ENCODE data around the gene DNAJB7. TPM values are rescaled to one million over a fixed set of nuclear protein-coding genes. Genes with fewer than 3 reads are reported as not detected.
"Not testable (repeated sequence)": the region's sequence is repeated elsewhere in the genome, so short reads cannot be mapped to it uniquely, and the experiment has no call there.

DNAJB7 gene
- under 1 TPM; 0.19 to 0.91 (median 0.32) TPM for polyA plus RNA-seq (ENCODE audit: insufficient read length in 10 of 10)
- long read RNA-seq, donor 1, partial matches to known transcripts = 0 of 2 reads
- long read RNA-seq, donor 1, other reads (novel, unspliced or antisense) = 0 of 2 reads
- long read RNA-seq, donor 2, partial matches to known transcripts = 0 of 3 reads
- long read RNA-seq, donor 2, other reads (novel, unspliced or antisense) = 0 of 3 reads
- long read RNA-seq, donor 3 = 0 reads
- long read RNA-seq, donor 4, partial matches to known transcripts = 0 of 2 reads
- long read RNA-seq, donor 4, other reads (novel, unspliced or antisense) = 0 of 2 reads
- long read RNA-seq, donor 5, transcript DNAJB7-201 (1 exons, 2,578 nt) = major isoform, 5 of 5 reads
- long read RNA-seq, donor 5, partial matches to known transcripts = 0 of 5 reads
- long read RNA-seq, donor 5, other reads (novel, unspliced or antisense) = 0 of 5 reads
- long read RNA-seq, donor 6, partial matches to known transcripts = 0 of 1 reads
- long read RNA-seq, donor 6, other reads (novel, unspliced or antisense) = 0 of 1 reads
- long read RNA-seq, donor 7, transcript DNAJB7-201 (1 exons, 2,578 nt) = major isoform, 5 of 5 reads
- long read RNA-seq, donor 7, partial matches to known transcripts = 0 of 5 reads
- long read RNA-seq, donor 7, other reads (novel, unspliced or antisense) = 0 of 5 reads
- long read RNA-seq, donor 8, partial matches to known transcripts = 0 of 4 reads
- long read RNA-seq, donor 8, other reads (novel, unspliced or antisense) = 0 of 4 reads
- long read RNA-seq, donor 9, partial matches to known transcripts = 0 of 2 reads
- long read RNA-seq, donor 9, other reads (novel, unspliced or antisense) = 0 of 2 reads

DNA sequence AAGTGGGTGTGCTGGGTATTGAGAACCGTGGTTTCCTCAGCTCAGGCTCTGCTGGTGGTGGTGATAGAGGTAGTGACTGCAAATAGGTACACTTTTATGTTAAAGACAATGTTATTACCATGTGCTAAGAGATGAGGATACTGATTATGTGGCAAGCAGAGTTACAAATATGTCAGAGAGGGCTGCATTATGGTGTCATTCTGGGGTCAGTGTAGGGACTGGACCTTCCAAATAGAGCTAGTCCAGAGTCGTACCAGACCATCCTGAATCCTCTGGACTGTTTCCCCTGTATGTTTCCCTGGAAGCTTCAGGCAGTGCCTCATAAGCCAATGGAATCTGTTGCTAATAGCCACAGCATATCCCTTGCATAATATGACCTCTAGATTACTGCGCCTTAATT, at the start of gene DNAJB7:
TSS of gene DNAJB7 (minus strand) at position 101 of the 400 bp plus-strand sequence. CDS start 119 bp downstream, outside the sequence.
- DNase-seq = no peak

DNA sequence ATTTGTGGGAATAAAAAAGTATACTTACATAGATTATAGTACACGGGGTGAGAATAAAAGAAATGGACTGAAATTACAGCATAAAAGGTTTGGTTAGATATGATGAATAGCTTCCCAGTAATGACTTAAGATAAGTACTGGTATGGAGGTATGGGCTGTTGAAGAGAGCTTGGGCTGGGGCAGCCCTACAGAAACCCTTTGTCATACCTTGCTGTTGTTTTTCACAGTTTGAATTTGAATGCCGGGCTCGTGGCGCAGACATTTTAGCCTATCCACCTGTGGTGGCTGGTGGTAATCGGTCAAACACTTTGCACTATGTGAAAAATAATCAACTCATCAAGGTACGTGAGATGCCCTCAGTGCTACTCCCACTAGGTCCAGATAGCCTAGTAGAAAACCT, 47.0 kb upstream of the DNAJB7 start:
- no peak for DNase-seq

DNA sequence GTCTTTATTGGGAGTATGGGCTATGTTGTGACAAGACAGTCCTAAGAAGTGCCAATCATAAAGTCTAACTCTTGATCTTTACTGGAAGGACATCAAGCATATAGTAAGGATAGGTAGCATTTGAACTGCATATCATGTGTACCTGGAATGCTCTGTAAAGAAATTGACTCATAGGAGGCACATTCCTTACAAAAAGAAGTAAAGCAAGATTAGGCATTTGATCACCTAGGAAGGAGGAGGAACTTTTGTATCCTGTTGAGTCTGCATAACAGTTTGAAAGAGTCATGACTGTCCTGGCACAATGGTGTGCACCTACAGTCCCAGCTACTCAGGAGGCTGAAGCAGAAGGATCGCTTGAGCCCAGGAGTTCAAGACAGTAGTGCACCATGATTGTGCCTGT, 42.2 kb upstream of the DNAJB7 start:
- no peak for DNase-seq

GRCh38 chr22:40898850-40899357, 37.0 kb upstream of the DNAJB7 start:
- peak; percentile 36 to 60 (median 45) for DNase-seq

- no peak for DNase-seq
Measured at GRCh38 chr22:40894417-40894816, 32.5 kb upstream of the DNAJB7 start.

DNA sequence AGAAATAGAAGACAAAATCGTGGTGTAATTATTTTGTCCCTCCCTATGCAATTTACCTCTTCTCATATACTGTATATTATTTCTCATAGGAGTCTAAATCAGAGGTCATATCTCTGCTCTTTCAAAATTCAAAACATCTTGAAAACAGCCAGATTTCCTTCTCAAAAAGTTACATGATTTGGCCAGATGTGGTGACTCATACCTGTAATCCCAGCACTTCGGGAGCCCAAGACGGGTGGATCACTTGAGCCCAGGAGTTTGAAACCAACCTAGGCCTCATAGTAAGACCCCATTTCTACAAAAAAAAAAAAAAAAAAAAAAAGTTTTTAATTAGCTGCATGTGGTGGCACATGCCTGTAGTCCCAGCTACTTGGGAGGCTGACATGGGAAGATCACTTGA, 29.0 kb upstream of the DNAJB7 start:
- DNase-seq = no peak

DNA sequence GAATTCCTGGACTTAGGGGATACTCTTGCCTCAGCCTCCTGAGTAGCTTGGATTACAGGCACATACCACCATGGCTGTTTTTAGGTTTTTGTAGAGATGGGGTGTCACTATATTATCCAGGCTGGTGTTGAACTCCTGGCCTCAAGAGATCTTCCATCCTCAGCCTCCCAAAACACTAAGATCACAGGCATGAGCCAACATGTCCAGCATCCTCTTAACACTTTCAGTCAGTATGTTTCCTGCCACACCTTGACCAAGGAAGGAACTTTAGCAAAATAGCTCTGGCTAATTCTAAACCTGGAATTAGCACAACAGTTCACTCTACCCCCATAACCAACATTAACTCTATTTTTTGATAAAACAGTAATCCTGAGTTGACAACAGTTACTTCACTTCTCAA, 27.2 kb upstream of the DNAJB7 start:
- DNase-seq = no peak

- no peak for DNase-seq
Measured at GRCh38 chr22:40878922-40879321, 17.0 kb upstream of the DNAJB7 start.

- DNase-seq = no peak
Measured at GRCh38 chr22:40877488-40877887, 15.6 kb upstream of the DNAJB7 start.

DNA sequence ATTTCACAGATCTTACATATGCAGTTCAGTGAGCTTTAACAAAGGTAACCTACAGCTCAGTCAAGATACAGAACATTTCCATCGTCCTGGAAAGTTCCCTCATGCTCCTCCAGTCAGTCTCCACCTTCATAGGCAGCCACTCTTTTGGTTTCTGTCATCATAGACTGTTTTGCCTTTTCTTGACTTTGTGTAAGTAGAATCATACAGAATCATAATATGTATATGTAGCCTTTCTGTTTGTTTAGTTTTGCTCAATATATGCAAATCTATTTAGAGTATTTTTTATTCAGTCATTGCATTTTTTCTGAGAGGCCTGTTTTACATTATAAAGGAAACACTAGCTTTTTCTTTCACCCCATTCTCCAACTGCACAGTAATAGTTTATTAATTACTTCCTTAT, 15.0 kb upstream of the DNAJB7 start:
- no peak for DNase-seq

- DNase-seq = no peak
Measured at GRCh38 chr22:40875111-40875510, 13.2 kb upstream of the DNAJB7 start.

DNA sequence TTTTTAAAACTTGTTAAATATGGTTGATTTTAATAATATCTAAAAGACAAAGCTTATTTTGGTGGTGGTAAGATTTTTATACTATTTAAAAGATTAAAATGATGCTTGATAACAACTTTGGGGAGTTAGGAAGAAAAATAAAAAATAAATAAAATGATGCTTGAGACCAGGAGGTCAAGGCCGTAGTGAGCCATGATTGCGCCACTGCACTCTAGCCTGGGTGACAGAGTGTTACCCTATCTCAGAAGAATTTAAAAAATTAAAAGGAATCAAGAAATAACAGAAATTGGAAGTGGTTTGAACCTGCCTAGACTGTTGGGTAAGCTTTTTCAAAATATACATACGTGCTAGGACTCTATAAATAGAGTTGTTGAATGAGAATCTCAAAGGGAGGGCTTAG, 12.1 kb upstream of the DNAJB7 start:
- no peak for DNase-seq

- not testable (repeated sequence) for DNase-seq
Measured at GRCh38 chr22:40868379-40868778, 6.5 kb upstream of the DNAJB7 start.

GRCh38 chr22:40867109-40867508, 5.2 kb upstream of the DNAJB7 start:
- no peak for DNase-seq

DNA sequence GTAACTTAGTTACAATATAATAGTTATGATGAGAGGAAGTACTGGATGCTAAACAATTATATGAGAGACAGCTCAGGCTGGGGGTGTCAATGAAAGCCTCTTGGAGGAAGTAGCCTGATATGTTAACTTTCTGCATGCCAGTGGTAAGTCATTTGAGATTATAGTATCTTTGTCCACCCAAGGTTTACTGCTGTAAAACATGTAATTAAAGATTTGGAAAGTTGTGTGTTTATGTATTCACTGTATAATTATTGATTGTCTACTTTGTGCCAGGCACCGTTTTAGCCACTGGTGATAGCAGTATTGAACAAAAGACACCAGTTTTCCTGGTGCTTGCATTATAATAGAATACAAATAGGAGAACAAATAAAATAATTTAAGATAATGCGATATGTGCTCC, 624 bp upstream of the DNAJB7 start:
- no peak for DNase-seq

DNA sequence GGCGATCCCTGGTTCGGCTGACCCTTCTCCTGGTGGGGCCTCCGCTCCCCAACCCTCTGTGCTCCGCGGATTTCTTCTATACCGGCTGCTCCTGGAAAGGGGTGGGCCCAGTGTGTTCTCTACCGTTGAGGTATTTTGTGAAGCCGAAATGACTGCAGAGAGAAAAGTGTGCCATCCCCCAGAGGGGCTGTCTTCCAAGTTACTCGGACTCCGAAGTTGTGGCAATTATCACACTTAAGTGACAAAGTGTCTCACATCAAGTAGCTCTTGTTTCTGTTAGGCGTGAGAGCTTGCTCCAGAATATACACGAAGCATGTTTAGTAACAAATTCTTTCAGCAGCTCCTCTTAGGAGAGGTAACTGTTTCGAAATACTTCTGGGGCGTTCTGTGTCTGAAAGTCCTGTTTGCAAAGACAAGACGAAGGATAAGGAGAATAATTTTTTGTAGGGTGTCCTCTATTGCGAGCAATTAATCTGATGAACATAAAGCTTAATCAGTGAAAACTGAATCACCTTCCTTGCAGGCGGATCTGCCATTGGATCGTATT, 4.5 kb downstream of the DNAJB7 start:
- no peak for DNase-seq

- DNase-seq = peak; percentile 97 to 99 (median 98)
Measured at GRCh38 chr22:40856513-40857308, 5.2 kb downstream of the DNAJB7 start, which contains the start of the genes ST13 and XPNPEP3. Gene ST13, minus strand, starts transcription at chr22:40856639. Its CDS starts 99 bp downstream, at chr22:40856540. Gene XPNPEP3, plus strand, starts transcription at chr22:40857148. Its CDS starts 34 bp downstream, at chr22:40857182.

- DNase-seq = peak in 2 of 3 donors; percentile 36 to 81
Measured at GRCh38 chr22:40855979-40856512, 5.9 kb downstream of the DNAJB7 start.

DNA sequence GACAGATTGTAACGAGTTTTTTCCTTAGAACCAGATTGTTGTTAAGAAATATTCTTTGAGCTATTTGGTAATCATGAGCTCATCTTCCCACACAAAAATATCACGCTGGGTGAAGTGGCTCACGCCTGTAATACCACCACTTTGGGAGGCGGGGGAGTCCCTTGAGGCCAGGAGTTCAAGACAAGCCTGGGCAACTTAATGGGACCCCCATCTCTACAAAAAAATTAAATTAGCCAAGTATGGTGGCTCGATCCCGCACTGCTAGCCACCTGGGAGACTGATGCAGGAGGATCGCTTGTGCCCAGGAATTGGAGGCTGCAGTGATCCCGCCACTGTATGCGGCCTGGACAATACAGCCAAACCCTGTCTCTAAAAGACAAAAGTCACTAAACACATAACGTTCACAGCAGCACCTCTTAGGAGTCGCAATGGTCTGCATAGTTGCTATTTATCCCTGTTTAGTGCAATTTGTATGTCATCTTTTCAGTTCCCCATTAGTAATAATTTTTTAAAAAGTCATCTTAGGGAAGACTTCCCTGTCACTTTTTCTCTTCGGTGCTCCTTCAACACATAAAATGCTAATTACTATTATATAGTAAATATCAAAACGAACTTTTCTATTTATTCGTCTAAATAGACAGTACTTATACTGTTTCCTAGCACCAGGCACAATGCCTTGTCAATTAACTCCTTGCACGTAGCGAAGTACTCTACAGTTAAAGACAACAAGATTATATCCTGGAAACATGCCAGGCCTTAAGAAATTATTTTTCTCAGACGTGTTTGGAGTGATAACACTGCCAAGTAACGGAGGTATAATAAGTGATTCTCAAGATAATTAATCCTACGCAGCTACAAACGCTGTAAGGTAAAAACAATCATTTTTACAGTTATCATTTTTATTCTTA, 6.6 kb downstream of the DNAJB7 start:
- peak in 1 of 3 donors; percentile 32 for DNase-seq

- no peak for DNase-seq
Measured at GRCh38 chr22:40853961-40854360, 8.0 kb downstream of the DNAJB7 start.
